Fibroblast of lung (primary cell): ENCODE results near the gene TATDN3. TPM values are rescaled to one million over a fixed set of nuclear protein-coding genes. Genes with fewer than 3 reads are reported as not detected.
"Not testable (repeated sequence)": the region's sequence is repeated elsewhere in the genome, so short reads cannot be mapped to it uniquely, and the experiment has no call there.

ENCODE experiments used
- DNase-seq, 2 donors: peaks; one replicate each; pipeline versions ENCODE4 v3.0.0 to v3.0.0-alpha.2; 2010; ENCODE audit warnings: low read depth in 2 of 2
- H2AFZ ChIP-seq: 2 replicates; pipeline ENCODE4 v1.5.1; 2012; ENCODE audit warnings: low read length, control low read depth, inconsistent platforms
- H3K27ac ChIP-seq: 2 replicates; pipeline ENCODE4 v1.5.1; 2011; ENCODE audit warnings: low read length, control low read depth; ENCODE audit not compliant: insufficient read depth
- H3K27me3 ChIP-seq: 2 replicates; pipeline ENCODE4 v1.5.1; 2011; ENCODE audit warnings: mild to moderate bottlenecking, low read length; ENCODE audit not compliant: control insufficient read depth, insufficient read depth
- H3K36me3 ChIP-seq: 2 replicates; pipeline ENCODE4 v1.5.1; 2011; ENCODE audit warnings: low read length; ENCODE audit not compliant: control insufficient read depth, insufficient read depth
- H3K4me1 ChIP-seq: 2 replicates; pipeline ENCODE4 v1.5.1; 2011; ENCODE audit warnings: low read length; ENCODE audit not compliant: control insufficient read depth, insufficient read depth; ENCODE audit errors: extremely low read depth
- H3K4me2 ChIP-seq: 2 replicates; pipeline ENCODE4 v1.5.1; 2011; ENCODE audit warnings: low read length, control low read depth; ENCODE audit not compliant: insufficient read depth; ENCODE audit errors: extremely low read depth
- H3K4me3 ChIP-seq, 4 experiments: fragments of 200-600 bp in 1 of 4; sonication (generic) in 1 of 4; replicated peaks in 1 of 4; 2 replicates each; pipeline ENCODE4 v1.5.1; 2011 to 2016; ENCODE audit warnings: low read length in 4 of 4, low read depth in 3 of 4, mild to moderate bottlenecking in 3 of 4, control low read depth in 2 of 4, inconsistent platforms in 1 of 4, mixed read lengths in 1 of 4; ENCODE audit not compliant: insufficient read depth in 1 of 4; ENCODE audit errors: control extremely low read depth in 1 of 4
- H3K79me2 ChIP-seq: 2 replicates; pipeline ENCODE4 v1.5.1; 2012; ENCODE audit warnings: mild to moderate bottlenecking, low read length, inconsistent platforms; ENCODE audit not compliant: control insufficient read depth, insufficient read depth
- H3K9ac ChIP-seq: 2 replicates; pipeline ENCODE4 v1.5.1; 2011; ENCODE audit warnings: mild to moderate bottlenecking, low read length, control low read depth; ENCODE audit not compliant: insufficient read depth
- H3K9me3 ChIP-seq: 2 replicates; pipeline ENCODE4 v1.5.1; 2012; ENCODE audit warnings: low read depth, low read length; ENCODE audit not compliant: control insufficient read depth, insufficient read depth
- H4K20me1 ChIP-seq: 2 replicates; pipeline ENCODE4 v1.5.1; 2011; ENCODE audit warnings: low read length; ENCODE audit not compliant: control insufficient read depth, insufficient read depth; ENCODE audit errors: extremely low read depth
- CTCF ChIP-seq, 2 donors: IDR thresholded peaks in 1 of 2; conservative IDR thresholded peaks in 1 of 2; 1 replicate in 1 of 2; 2 replicates in 1 of 2; pipeline ENCODE4 v1.5.1; 2011 to 2012; ENCODE audit warnings: low read length in 2 of 2, control low read depth in 1 of 2, inconsistent platforms in 1 of 2, low read depth in 1 of 2, mild to moderate bottlenecking in 1 of 2
- EZH2 ChIP-seq: IDR thresholded peaks from 2 replicates; pipeline ENCODE4 v1.5.1; 2012; ENCODE audit warnings: low read length, control low read depth, mild to moderate bottlenecking; ENCODE audit errors: missing control alignments
- polyA plus RNA-seq, 2 donors: library from polyadenylated mRNA; depleted of rRNA in 1 of 2; stranded (reverse) in 1 of 2; unstranded in 1 of 2; fragments of >200 nt; gene quantifications; 2 replicates each; pipeline ENCODE4 v1.2.1, GENCODE V29; 2011 to 2012; ENCODE audit warnings: missing spikeins in 1 of 2
- total RNA-seq: library from RNA; depleted of rRNA; stranded (reverse); fragments of >200 nt; gene quantifications from 2 replicates; pipeline ENCODE4 v1.2.1, GENCODE V29; 2014

The TATDN3 gene
- total and polyA plus RNA-seq, 2 donors (not counting 1 experiment from before 2014, with no cell fraction given) = 17.6 to 22.5 TPM

GRCh38 chr1:212762234-212762633 lies 29.5 kb upstream of the TATDN3 start:
- H3K4me3 ChIP-seq = no peak overlapping the region
- H3K27ac ChIP-seq = no peak overlapping the region
- H3K9ac ChIP-seq = no peak overlapping the region
- H3K4me2 ChIP-seq = no peak overlapping the region
- TF ChIP-seq CTCF (conservative IDR thresholded peaks at IDR 0.05 in 1 of 2, IDR thresholded peaks at IDR 0.05 in 1 of 2; ENCODE audit: low read depth in 1 of 2, low read length in 2 of 2) (no peak), EZH2 (no peak)
- H3K27me3 ChIP-seq = no peaks in the 10 kb centered on the region
- no peak for DNase-seq
- no peak overlapping the region for H2AFZ ChIP-seq
- peaks cover 3% of the 10 kb centered on the region for H3K79me2 ChIP-seq
- H3K36me3 ChIP-seq = no peaks in the 10 kb centered on the region
- no peaks in the 10 kb centered on the region for H4K20me1 ChIP-seq
- no peaks in the 10 kb centered on the region for H3K4me1 ChIP-seq
- no peaks in the 10 kb centered on the region for H3K9me3 ChIP-seq

GRCh38 chr1:212762839-212763238 lies 28.9 kb upstream of the TATDN3 start:
- H3K27me3 ChIP-seq = no peaks in the 10 kb centered on the region
- H3K79me2 ChIP-seq = peaks cover 3% of the 10 kb centered on the region
- H3K36me3 ChIP-seq = no peaks in the 10 kb centered on the region
- no peaks in the 10 kb centered on the region for H3K4me1 ChIP-seq
- no peak overlapping the region for H3K27ac ChIP-seq
- no peak for DNase-seq
- H2AFZ ChIP-seq = no peak overlapping the region
- no peak overlapping the region for H3K9ac ChIP-seq
- no peaks in the 10 kb centered on the region for H4K20me1 ChIP-seq
- H3K4me2 ChIP-seq = no peak overlapping the region
- H3K9me3 ChIP-seq = no peaks in the 10 kb centered on the region
- TF ChIP-seq CTCF (conservative IDR thresholded peaks at IDR 0.05 in 1 of 2, IDR thresholded peaks at IDR 0.05 in 1 of 2; ENCODE audit: low read depth in 1 of 2, low read length in 2 of 2) = no peak
- no peak for TF ChIP-seq EZH2
- no peak overlapping the region for H3K4me3 ChIP-seq

GRCh38 chr1:212764718-212765281 lies 26.9 kb upstream of the TATDN3 start:
- not testable (repeated sequence) for H3K9me3 ChIP-seq, H3K4me1 ChIP-seq, H3K36me3 ChIP-seq, H3K79me2 ChIP-seq, H3K27ac ChIP-seq, H2AFZ ChIP-seq, H3K27me3 ChIP-seq, H3K4me3 ChIP-seq, DNase-seq, H3K4me2 ChIP-seq, H3K9ac ChIP-seq, H4K20me1 ChIP-seq

- H3K36me3 ChIP-seq, H4K20me1 ChIP-seq, H3K4me2 ChIP-seq, H3K9ac ChIP-seq, H3K9me3 ChIP-seq, H2AFZ ChIP-seq, H3K79me2 ChIP-seq, H3K4me1 ChIP-seq, H3K4me3 ChIP-seq, H3K27me3 ChIP-seq, H3K27ac ChIP-seq, DNase-seq: not testable (repeated sequence)
Observed at GRCh38 chr1:212766825-212767224, 24.9 kb upstream of the TATDN3 start.
